Stimulated activated CD8-positive, alpha-beta memory T cell treated with anti-CD3 and anti-CD28 coated beads, Interleukin-7, amount 100 ng/mL, for 4 hours (primary cell): ENCODE results near the gene FAT1.

ENCODE experiments used
- DNase-seq, 2 donors: peaks; one replicate each; pipeline ENCODE4 v3.0.0-alpha.2; 2020; ENCODE audit warnings: low read depth in 2 of 2

The FAT1 gene

GRCh38 chr4:186752325-186752724 is 28.7 kb upstream of the FAT1 start:
- no peak for DNase-seq

GRCh38 chr4:186749611-186750281 is 26.1 kb upstream of the FAT1 start:
- no peak for DNase-seq

- no peak for DNase-seq
Observed at GRCh38 chr4:186746581-186746980, 22.9 kb upstream of the FAT1 start.

GRCh38 chr4:186743261-186743660 is 19.6 kb upstream of the FAT1 start:
- no peak for DNase-seq

GRCh38 chr4:186740822-186741221 is 17.2 kb upstream of the FAT1 start:
- DNase-seq = no peak

GRCh38 chr4:186739802-186740434 is 16.3 kb upstream of the FAT1 start:
- no peak for DNase-seq

- DNase-seq = no peak
Observed at GRCh38 chr4:186739317-186739716, 15.7 kb upstream of the FAT1 start.

GRCh38 chr4:186738421-186738820 is 14.8 kb upstream of the FAT1 start:
- DNase-seq = no peak

GRCh38 chr4:186737427-186737826 is 13.8 kb upstream of the FAT1 start:
- DNase-seq = no peak

GRCh38 chr4:186736466-186736865 is 12.8 kb upstream of the FAT1 start:
- no peak for DNase-seq

- no peak for DNase-seq
Observed at GRCh38 chr4:186734251-186734650, 10.6 kb upstream of the FAT1 start.

- no peak for DNase-seq
Observed at GRCh38 chr4:186733778-186734177, 10.1 kb upstream of the FAT1 start.

GRCh38 chr4:186730621-186731020 is 7.0 kb upstream of the FAT1 start:
- no peak for DNase-seq

GRCh38 chr4:186729856-186730255 is 6.2 kb upstream of the FAT1 start:
- no peak for DNase-seq

- no peak for DNase-seq
Observed at GRCh38 chr4:186728631-186729271, 5.1 kb upstream of the FAT1 start.

GRCh38 chr4:186727977-186728519 is 4.4 kb upstream of the FAT1 start:
- no peak for DNase-seq

GRCh38 chr4:186727169-186727976 is 3.7 kb upstream of the FAT1 start:
- DNase-seq = no peak

- DNase-seq = no peak
Observed at GRCh38 chr4:186726426-186727168, 2.9 kb upstream of the FAT1 start.

GRCh38 chr4:186725469-186726425 is 2.1 kb upstream of the FAT1 start:
- DNase-seq = no peak

- no peak for DNase-seq
Observed at GRCh38 chr4:186724864-186725468, 1.3 kb upstream of the FAT1 start.
